ENCODE results near the gene MOB4.
"Not testable (repeated sequence)": the region's sequence is repeated elsewhere in the genome, so short reads cannot be mapped to it uniquely, and the experiment has no call there.

The MOB4 gene

GRCh38 chr2:197480165-197481036 lies 35.5 kb upstream of the MOB4 start:
- no peak; the same call in 2 of the 3 replicates for ATAC-seq
- no peak for TF ChIP-seq TOX (CRISPR knock-in tag; IDR thresholded peaks at IDR 0.05; ENCODE audit: borderline replicate concordance)

GRCh38 chr2:197484248-197484647 lies 31.6 kb upstream of the MOB4 start:
- ATAC-seq = not testable (repeated sequence)

GRCh38 chr2:197486175-197486574 lies 29.7 kb upstream of the MOB4 start:
- TF ChIP-seq ARNTL (CRISPR knock-in tag; IDR thresholded peaks at IDR 0.05; ENCODE audit: borderline replicate concordance, low read depth) = no peak
- TF ChIP-seq ZNF70 (CRISPR knock-in tag; IDR thresholded peaks at IDR 0.05) = no peak
- TF ChIP-seq PPARA (CRISPR knock-in tag; IDR thresholded peaks at IDR 0.05; ENCODE audit: borderline replicate concordance) = no peak
- no peak for ATAC-seq

GRCh38 chr2:197487385-197487784 lies 28.5 kb upstream of the MOB4 start:
- TF ChIP-seq POU6F1 (CRISPR knock-in tag; IDR thresholded peaks at IDR 0.05; ENCODE audit: borderline replicate concordance, low read depth) = no peak
- TF ChIP-seq CREB5 (CRISPR knock-in tag; IDR thresholded peaks at IDR 0.05; ENCODE audit: low read depth) = no peak
- no peak for TF ChIP-seq ZNF8 (CRISPR knock-in tag; IDR thresholded peaks at IDR 0.05)
- TF ChIP-seq TCF4 (CRISPR knock-in tag; IDR thresholded peaks at IDR 0.05; ENCODE audit: borderline replicate concordance) = no peak
- TF ChIP-seq GLIS3 (CRISPR knock-in tag; IDR thresholded peaks at IDR 0.05) = no peak
- TF ChIP-seq ZNF565 (CRISPR knock-in tag; conservative IDR thresholded peaks at IDR 0.05; ENCODE audit: low read depth) = no peak
- no peak for TF ChIP-seq OSR1 (CRISPR knock-in tag; IDR thresholded peaks at IDR 0.05)
- TF ChIP-seq BACH2 (CRISPR knock-in tag; IDR thresholded peaks at IDR 0.05; ENCODE audit: borderline replicate concordance) = no peak
- TF ChIP-seq PPARA (CRISPR knock-in tag; IDR thresholded peaks at IDR 0.05; ENCODE audit: borderline replicate concordance) = no peak
- TF ChIP-seq ESRRG (CRISPR knock-in tag; IDR thresholded peaks at IDR 0.05) = no peak
- ATAC-seq = no peak

- TF ChIP-seq ARNTL (CRISPR knock-in tag; IDR thresholded peaks at IDR 0.05; ENCODE audit: borderline replicate concordance, low read depth) (no peak), GLIS3 (CRISPR knock-in tag; IDR thresholded peaks at IDR 0.05) (no peak), POU6F1 (CRISPR knock-in tag; IDR thresholded peaks at IDR 0.05; ENCODE audit: borderline replicate concordance, low read depth) (no peak), ISL1 (CRISPR knock-in tag; IDR thresholded peaks at IDR 0.05) (no peak), CSRNP3 (CRISPR knock-in tag; IDR thresholded peaks at IDR 0.05) (no peak), PPARA (CRISPR knock-in tag; IDR thresholded peaks at IDR 0.05; ENCODE audit: borderline replicate concordance) (no peak), ZNF565 (CRISPR knock-in tag; conservative IDR thresholded peaks at IDR 0.05; ENCODE audit: low read depth) (no peak), ZNF70 (CRISPR knock-in tag; IDR thresholded peaks at IDR 0.05) (no peak), ZFP3 (CRISPR knock-in tag; IDR thresholded peaks at IDR 0.05) (no peak), ESRRG (CRISPR knock-in tag; IDR thresholded peaks at IDR 0.05) (no peak), ZFP30 (CRISPR knock-in tag; IDR thresholded peaks at IDR 0.05) (no peak), OSR1 (CRISPR knock-in tag; IDR thresholded peaks at IDR 0.05) (no peak), RARB (CRISPR knock-in tag; IDR thresholded peaks at IDR 0.05) (no peak), TSHZ2 (CRISPR knock-in tag; IDR thresholded peaks at IDR 0.05) (no peak), ZNF8 (CRISPR knock-in tag; IDR thresholded peaks at IDR 0.05) (no peak), TCF4 (CRISPR knock-in tag; IDR thresholded peaks at IDR 0.05; ENCODE audit: borderline replicate concordance) (no peak), CSDC2 (CRISPR knock-in tag; IDR thresholded peaks at IDR 0.05) (no peak), BACH2 (CRISPR knock-in tag; IDR thresholded peaks at IDR 0.05; ENCODE audit: borderline replicate concordance) (no peak)
- ATAC-seq = no peak
Observed at GRCh38 chr2:197495433-197496134, 20.3 kb upstream of the MOB4 start.
